Measurements from ENCODE around the gene APOA1.
"Not testable (repeated sequence)": the region's sequence is repeated elsewhere in the genome, so short reads cannot be mapped to it uniquely, and the experiment has no call there.

APOA1 gene

DNA sequence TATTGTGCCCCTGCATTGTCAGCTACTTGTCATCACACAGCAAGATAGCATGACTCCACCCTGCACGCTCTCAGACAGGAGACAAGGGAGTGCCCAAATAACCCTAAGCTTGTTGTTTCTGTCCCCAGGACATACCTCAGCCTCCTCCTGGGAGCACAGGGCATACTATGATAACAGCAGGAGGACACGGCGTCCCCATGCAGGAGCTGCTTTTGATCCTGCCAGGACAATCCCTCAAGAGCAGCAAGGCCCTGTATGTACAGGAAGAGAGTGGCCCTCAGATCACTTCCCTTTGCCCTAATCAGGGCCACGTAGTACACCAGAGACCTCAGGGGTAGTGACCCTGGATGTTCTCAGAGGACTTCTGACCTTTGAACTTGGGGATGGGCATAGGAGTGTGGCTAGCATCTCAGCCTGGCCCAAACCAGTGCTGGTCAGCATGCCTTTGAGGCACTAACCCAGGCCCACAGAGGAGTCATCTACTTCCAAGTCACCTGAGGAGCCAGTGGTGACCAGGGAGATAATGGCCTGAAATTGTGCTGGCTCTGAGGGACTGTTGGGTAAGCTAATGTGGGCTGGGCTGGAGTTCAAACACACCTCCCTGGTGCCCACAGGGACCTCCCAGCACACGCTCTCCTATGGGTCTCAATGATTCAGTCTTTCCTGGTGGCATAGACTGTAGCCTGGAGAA, 23.5 kb downstream of the APOA1 start:
- no peak for DNase-seq (ENCODE audit: low read depth)

DNA sequence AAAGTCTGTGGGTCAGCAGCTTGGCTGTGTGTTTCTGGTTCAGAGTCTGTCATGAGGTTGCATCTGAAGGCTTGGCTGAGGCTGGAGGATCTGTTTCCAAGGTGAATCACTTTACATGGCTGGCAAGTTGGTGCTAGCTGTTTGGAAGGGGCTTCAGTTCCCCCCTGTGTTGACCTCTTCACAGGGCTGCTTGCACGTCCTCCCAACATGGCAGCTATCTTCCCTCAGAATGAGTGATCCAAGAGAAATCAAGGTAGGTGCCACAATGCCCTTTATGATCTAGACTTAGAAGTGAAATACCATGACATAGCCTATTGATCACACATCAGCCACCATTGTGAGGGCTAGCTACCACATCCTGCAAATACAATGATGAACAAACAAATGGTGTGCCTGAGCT, 24.3 kb downstream of the APOA1 start:
- no peak for DNase-seq (ENCODE audit: low read depth)

DNA sequence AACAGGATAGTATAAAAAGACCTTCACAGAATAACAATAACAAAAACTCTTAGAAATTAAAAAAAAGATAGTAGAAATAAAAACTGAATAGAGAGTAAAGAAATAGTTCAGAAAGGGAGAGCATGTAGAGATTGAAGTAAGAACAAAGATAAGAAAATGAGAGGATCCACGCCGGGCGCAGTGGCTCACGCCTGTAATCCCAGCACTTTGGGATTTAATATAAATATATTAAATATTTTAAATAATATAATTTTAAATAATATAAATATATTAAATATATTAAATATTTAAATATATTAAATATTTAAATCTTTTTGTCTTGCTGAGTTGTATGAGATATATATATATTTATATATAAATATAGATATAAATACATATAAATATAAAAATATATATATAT, 25.3 kb downstream of the APOA1 start:
- no peak for DNase-seq (ENCODE audit: low read depth)

DNA sequence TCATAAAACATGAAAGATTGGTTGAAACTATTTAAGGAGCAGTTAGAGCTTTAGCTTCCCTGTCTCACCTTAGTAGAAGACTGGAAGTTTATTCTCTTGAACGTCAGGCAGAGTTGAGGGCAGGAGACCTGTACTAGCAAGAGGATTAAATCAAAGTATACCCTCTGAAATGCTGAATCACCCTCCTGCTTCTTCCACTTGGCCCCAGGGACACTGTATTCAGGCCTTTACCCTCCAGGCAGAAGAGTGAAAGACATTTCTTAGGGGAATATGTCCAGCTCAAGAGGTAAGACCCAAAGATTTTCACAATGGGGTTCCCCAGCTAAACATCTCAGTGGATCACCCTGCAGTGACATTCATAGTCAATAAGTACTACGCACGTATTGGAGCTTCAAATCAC, 26.2 kb downstream of the APOA1 start:
- DNase-seq (ENCODE audit: low read depth) = no peak

DNA sequence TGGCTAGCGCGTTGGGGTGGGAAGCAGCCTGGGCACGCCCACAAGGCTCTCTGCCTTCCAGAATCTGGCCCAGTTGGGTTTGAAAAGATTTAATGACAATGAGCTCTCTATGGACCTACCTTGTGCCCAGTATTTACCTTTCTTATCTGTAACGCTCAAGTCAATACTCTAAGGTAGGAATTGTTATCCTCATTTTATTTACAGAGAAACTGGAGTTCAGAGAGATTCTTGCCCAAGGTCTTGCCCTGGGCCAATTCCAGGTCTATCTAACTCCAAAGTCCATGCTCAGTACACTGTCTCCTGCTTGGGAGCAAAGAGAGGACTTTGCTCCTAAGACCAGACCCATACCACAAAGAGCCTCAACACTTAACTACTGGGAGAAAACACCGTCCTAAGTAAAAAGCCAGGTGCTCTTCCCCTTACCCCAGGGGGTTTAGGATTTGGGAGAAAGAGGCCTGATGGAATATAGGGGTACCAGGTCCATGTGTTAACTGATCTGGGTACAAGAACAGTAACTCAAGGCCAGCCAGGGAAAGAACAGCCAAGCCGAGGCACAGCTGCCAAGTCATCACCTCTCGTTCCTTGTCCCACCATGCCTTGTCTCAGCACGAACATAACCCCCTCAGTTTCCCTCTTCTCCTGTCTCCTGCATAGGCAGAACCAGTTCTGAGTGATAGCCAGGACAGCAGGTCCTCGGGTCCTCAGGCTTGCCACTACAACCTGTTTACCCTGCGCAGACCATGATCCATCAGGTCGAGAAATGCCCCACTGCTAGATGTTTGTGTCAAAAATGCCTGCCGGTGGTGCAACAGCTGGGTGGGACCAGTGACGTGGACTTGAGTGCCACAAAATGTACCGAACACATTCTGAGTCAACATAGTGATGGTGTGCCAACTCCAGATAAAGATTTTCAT, 28.9 kb downstream of the APOA1 start:
- DNase-seq (ENCODE audit: low read depth) = peak; percentile 83

DNA sequence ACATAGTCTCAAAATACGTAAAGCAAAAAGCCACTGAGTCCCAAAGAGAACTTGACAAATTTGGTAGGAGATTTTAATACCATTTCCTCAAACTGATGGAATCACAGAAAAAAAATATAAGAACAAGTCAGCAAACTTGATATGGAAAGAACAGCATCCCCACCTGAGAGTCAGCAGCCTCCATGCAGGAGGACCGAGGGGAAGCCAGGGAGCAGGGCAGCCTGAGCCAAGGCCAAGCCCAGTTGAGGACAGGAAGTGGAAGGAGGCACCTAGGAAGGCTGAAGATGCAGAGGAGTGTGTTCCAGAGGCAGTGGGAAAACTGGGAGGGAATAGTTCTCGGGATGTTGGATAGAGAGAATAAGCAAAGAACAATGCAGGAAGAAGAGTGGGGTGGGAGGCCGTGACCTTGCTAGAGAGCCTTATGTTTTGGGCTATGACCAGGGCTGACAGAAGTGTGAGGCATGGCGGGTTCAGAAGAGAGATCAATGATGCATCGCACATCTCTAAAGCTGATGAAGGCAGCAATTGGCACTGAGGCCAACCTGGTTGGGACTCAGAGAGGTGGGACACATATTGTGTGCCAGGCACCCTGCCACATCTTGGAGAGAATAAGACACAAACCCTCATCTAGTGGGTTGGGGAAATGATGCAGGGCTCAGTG, 29.7 kb downstream of the APOA1 start:
- DNase-seq (ENCODE audit: low read depth) = no peak

DNA sequence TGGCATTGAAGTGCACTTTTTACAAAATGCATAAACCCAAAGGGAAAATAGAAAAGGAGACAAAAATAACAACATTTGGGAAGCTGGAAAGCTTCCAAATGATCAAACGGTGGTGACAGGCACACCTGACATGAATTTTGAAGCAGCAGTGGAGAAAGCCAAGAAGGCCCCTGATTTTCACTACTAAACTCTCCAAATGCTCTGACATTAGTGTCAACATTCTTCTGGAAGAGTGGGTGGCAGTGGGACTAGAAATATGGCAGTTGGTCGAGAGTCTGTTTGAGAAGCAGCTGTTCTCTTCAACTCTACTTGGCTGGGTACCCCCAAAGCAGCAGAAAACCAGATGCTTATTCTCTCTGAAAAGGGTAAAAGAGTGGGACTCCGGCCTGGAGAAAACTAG, 33.4 kb downstream of the APOA1 start:
- no peak for DNase-seq (ENCODE audit: low read depth)

DNA sequence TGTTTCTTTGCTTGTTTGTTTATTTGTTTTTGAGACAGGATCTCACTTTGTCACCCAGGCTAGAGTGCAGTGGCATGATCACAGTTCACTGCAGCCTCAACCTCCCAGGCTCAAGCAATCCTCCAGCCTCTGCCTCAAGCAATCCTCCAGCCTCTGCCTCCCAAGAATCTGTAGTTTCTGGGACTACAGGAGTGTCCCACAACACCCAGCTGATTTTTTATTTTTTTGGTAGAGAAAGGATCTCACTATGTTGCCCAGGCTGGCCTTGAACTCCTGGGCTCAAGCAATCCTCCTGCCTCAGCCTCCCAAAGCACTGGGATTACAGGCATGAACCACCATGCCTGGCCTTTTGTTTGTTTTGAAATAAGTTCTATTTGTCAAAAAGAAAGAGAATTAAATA, 35.8 kb downstream of the APOA1 start:
- not testable (repeated sequence) for DNase-seq (ENCODE audit: low read depth)

DNA sequence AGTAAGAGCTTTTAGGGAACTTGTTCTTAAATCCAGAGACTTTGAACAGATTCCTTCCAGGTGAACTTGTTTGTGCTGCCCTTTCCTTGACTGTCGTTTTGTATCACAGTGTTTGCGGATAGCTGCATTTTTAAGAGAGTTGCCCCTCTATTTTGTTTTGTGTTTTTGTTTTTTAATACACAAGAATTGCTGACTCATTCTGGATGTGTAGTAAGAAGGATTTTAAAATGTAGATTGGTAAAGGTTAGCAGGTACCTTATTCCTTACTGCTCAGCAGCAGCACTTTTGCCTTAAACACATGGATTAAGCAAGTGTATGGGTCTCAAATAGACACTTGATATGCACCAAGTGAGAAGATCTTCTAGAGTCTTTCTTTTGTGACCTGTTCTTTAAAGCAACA, 36.8 kb downstream of the APOA1 start:
- no peak for DNase-seq (ENCODE audit: low read depth)

DNA sequence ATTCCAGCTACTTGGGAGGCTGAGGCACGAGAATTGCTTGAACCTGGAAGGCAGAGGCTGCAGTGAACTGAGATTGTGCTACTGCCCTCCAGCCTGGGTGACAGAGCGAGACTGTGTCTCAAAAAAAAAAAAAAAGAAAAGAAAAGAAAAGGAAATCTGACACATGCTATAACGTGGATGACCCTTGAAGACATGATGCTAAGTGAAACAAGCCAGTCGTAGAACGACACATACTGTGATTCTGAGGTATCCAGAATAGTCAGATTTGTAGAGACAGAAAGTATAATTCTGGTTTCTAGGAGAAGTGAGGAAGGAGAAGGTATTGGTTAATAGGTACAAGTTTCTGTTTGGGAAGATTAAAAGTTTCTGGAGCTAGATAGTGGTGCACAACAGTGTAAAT, 39.1 kb downstream of the APOA1 start:
- DNase-seq (ENCODE audit: low read depth) = no peak

DNA sequence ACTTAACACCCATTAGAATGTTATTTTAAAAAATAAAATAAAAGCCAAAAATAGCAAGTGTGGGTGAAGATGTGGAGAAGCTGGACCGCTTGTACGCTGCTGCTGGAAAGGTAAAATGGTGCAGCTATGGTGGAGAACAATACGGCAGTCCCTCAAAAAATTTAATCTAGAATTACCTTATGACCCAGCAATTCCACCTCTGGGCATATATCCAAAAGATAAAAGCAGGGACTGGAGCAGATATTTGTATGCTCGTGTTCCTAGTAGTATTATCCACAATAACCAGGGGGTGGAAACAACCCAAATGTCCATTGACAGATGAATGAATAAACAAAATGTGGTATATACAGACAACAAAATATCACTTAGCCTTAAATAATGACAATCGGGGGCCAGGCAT, 39.6 kb downstream of the APOA1 start:
- DNase-seq (ENCODE audit: low read depth) = no peak

DNA sequence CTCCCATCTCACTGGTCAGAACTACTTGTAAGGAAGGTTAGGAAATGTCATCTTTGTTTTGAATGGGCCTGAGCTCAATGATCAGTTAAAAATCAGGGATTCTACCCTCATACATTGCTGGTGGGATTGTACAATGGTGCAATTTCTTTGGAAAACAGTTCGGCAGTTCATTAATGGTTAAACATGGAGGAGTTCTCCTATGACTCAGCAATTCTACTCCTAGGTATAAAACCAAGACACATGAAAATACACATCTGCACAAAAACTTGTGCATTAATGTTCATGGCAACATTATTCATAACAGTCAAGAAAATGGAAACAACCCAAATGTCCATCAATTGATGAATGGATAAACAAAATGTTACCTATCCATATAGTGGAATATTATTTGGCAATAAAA, 40.9 kb downstream of the APOA1 start:
- DNase-seq (ENCODE audit: low read depth) = no peak

DNA sequence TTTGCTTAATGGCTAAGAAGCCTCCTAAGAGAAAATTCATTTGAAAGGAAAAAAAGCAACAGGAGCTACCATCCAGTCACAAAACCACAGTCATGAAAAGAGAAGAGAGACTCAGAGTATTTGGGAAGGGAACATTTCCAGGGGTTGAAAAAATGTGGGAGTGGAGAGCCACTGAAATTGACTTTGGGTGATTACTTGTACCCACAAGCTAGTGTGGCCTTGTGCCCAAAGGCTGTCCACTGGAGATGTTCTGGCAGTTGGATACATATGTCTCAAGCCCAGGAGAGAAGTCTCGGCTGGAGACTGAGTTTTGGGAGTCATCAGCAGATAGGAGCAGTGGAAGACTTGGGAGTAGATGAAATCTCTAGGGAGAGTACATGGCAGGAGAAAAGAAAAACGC, 42.6 kb downstream of the APOA1 start:
- no peak for DNase-seq (ENCODE audit: low read depth)

DNA sequence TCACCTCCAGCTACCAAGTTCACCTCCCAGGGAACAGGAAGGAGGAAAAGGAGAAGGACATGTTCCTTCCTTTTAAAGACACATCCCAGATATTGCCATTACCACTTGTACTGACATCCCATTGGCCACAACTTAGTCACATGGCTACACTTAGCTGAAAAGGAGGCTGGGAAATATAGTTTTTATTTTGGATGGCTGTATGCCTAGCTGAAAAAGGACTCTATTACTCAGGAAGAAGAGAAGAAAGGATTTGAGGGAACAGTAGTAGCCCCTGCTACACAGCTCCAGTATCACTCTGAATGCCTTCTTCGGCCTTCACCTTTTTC, 43.7 kb downstream of the APOA1 start:
- DNase-seq (ENCODE audit: low read depth) = no peak

DNA sequence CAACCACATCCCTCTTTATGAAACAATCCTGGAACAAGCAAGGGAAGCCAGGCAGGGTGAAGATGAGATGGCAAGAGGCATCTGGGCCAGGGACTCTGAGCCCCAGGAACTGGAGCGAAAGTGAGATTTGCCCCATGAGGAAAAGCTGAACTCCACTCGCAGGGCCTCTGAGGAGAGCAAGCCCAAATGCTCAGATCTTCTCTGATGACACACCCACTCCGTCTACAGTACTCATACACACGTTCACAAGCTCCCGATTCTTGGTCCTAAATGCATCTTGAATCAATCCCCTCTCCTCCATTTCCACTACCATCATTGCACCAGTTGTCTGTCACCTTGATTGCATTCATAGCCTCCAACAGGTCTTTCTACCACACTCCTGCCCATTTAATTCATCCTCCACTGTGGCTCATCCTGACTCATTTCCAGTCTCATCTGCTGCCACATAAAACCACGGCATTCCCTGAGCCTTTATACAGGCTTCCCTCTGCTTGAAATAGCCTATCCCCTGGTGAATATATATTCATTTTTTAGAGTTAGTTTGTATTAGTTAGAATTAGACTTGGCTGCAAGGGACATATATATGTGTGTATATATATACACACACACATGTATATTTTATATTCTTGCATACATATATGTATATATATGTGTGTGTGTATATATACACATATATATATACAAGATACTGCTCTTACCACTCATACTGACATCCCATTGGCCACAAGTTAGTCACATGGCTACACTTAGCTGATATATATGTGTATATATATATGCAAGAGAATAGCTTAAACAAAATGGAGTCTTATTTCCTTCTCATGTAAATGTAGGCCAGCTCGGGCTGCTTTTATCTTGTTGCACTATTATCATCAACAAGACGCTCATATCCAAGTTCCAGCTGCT, 44.3 kb downstream of the APOA1 start:
- no peak for DNase-seq (ENCODE audit: low read depth)

DNA sequence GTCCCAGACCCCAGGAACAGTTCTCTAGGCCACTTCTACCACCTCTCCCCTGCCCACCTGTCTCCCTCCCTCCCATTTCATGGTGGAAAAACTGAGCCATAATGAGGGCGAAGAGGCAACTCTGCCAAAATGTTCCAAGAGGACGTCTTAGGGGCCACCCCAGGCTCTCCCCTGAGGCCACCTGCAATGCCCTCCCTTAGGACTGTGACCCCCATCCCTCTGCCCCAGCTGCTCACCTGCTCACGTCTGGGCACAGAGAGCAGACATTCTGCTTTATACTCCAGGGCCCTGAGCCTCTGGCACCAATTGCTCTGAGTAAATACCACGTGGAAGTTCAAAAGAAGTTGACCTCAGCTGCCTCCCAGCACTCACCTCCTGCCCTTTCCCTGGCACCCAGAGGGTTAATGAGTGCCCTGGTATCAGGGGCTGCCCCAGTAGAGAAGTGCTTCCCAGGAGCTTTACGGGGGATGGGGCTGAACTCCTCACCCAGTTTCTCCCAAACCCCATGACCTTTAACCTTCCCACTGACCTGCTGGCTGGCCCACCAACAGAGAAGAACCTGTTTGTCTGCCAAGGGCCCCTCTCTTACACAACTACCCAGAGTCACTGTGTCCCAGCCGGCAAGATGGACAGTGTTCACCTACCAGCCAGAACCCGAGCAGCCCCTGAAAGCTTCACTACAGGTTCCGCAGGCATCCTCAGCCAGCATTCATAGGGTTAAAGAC, 45.1 kb downstream of the APOA1 start:
- no peak for DNase-seq (ENCODE audit: low read depth)

DNA sequence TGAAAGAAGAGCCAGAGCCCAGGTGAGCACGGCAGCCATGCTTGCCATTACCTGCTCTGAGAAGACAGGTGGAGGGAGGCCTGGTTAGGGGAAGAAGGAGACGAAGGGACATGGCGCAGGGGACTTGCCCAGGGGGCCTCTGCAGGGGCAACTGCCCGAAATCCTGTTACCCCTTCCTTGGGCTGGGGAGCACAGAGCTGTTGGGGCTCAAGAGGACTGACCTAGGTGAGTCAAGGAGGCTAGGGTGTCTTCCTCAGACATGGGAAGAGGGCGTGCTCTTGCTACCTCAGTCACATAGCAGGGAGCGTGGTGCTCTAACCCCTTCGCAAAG, 45.6 kb downstream of the APOA1 start, which contains the start of gene APOA5:
APOA5 (minus strand) TSS at position 67 of the 331 bp plus-strand sequence; CDS start at position 48, 19 bp downstream.
- no peak for DNase-seq (ENCODE audit: low read depth)

DNA sequence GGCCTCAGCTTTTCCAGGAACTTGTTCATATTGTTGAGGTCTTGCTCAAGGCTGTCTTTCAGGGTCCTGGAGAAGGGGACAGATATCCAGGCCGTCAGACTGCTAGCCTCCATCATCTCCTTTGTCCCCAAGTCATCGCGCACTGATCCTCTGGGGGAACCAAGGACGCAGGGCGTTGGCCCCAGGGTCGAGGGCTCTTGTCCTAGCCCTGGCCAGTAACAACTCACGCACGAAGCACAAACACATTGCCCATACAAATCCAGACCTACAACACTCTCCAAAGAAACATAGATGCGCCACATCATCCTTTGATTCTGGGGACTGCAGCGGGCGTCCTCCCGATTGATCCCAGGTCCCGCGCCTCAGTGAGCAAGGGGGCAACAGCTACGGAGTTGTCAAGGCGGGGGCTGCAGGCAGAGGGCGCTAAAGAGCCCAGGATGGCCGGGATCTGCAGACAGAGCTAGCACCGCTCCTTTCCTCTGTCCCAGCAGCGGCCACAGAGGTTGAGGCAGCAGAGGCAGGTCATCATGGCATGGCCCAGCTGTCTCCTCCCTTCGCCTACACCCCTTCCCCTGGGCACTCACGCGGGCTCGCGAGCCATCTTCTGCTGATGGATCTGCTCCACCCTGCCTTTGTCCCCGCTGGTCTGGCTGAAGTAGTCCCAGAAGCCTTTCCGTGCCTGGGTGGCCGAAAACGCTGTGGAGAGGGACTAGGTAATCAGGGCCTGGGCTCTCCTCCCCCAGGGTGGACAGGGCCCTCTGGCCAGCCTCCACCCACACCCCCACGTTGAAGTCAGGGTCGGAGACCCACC, 46.2 kb downstream of the APOA1 start:
- DNase-seq (ENCODE audit: low read depth) = peak; percentile 49

DNA sequence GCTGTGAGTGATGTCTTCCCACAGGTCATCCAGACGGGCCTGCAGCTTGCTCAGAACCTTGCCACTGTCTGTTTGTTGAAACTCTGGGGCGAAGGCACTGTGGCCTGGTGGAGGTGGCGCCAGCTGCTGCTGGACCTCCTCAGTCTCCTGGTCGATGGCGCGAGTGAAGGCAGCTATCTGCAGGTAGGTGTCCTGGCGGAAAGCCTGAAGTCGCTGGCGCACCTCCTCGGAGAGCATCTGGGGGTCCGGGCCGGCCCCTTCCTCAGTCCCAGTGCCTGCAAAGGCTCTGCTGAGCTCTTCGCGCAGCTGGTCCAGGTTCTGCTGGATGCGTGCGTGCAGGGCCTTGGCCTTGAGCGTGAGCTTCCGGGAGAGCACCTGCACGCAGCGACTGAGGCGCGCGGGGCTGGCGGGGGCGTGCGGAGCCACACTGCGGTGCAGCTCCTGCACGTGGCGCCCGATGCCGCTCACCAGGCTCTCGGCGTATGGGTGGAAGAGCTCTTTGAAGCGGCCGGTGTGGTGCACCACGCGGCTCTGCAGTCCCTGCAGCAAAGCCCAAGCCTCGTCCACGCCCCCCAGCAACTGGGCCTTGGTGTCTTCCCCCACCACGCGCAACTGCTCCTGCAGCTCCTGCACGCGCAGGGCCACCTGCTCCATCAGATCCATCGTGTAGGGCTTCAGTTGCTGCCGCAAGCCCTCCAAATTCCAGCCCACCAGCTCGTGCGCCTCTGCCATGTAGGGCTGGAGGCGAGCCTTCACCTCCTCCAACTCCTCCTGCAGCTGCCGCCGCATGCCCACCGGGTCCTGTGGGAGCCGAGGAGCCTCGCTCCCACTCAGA, 47.0 kb downstream of the APOA1 start:
- DNase-seq (ENCODE audit: low read depth) = no peak

DNA sequence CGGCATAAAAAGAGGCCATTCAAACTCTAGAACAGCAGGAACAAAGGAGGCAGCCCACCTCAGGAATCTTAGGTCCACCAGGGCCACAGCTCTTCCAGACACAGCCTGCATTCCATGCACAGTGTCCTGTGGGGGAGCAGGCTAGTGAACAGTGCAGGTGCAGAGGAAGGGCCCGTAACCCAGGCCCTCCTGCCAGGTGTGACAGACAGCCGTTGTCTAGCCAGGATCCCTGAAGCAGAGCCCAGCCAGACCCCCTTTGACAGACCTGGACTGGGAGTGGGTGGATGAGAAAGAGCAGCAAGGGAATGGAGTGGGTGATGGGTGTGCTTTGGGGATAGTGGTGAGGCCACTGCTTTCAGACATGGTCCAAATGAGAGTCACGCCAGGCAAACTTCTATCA, 48.4 kb downstream of the APOA1 start:
- no peak for DNase-seq (ENCODE audit: low read depth)
